HepG2 (cell line): ENCODE data around the gene FAM193A. TPM values are rescaled to one million over a fixed set of nuclear protein-coding genes. Genes with fewer than 3 reads are reported as not detected.

Source experiments
- ATAC-seq: fragments of 200-7000 bp; cut with Tn5 transposase; 3 replicates; pipeline ENCODE4 v1.9.1; 2020; ENCODE audit warnings: mild to moderate bottlenecking, moderate library complexity
- BruUV-seq: library from RNA; stranded (reverse); fragments of 400-500 nt; replicated peaks from 2 replicates; lab custom pipeline; 2021; lab: Mats Ljungman, UMichigan
- CTCF ChIA-PET: fragments of 300-600 bp; formaldehyde crosslinking; extraction: SDS; loops from one replicate; lab custom pipeline; 2021; ENCODE audit warnings: low total read pairs, inconsistent platforms, low intra/inter-chr PET ratio; lab: Yijun Ruan, JAX
- POLR2A ChIA-PET: fragments of 350-600 bp; sonication (Branson Sonifier 250); formaldehyde crosslinking; loops from one replicate; lab custom pipeline; 2020; ENCODE audit warnings: antibody characterized with exemption, inconsistent platforms; lab: Yijun Ruan, JAX
- DNase-seq: peaks from one replicate; pipeline ENCODE4 v3.0.0-alpha.2; 2015; ENCODE audit warnings: low spot score
- FAIRE-seq: peaks from 3 replicates; lab custom pipeline; 2011; peaks lifted over from hg19 to GRCh38; lab: Jason Lieb, UNC
- H2AFZ ChIP-seq: one replicate; pipeline ENCODE4 v1.6.1; 2011; ENCODE audit warnings: low read length, inconsistent platforms
- H3K27ac ChIP-seq: fragments of 300-600 bp; 3 replicates; pipeline ENCODE4 v1.8.0; 2011; ENCODE audit warnings: mixed run types, mild to moderate bottlenecking, mixed read lengths, low read length, inconsistent platforms; ENCODE audit not compliant: insufficient read depth; ENCODE audit errors: extremely low read length
- H3K27me3 ChIP-seq, 2 experiments: fragments of 200-600 bp in 1 of 2; 2 replicates in 1 of 2; 3 replicates in 1 of 2; pipeline versions ENCODE4 v1.6.0 to v1.8.0; 2011; ENCODE audit warnings: low read length in 2 of 2, mild to moderate bottlenecking in 2 of 2, moderate library complexity in 2 of 2, inconsistent platforms in 1 of 2; ENCODE audit not compliant: insufficient read depth in 2 of 2, control insufficient read depth in 1 of 2
- H3K36me3 ChIP-seq, 2 experiments: fragments of 200-600 bp in 1 of 2; replicated peaks in 1 of 2; 2 replicates in 1 of 2; 3 replicates in 1 of 2; pipeline versions ENCODE4 v1.5.1 to v1.8.0; 2011; ENCODE audit warnings: low read length in 2 of 2, inconsistent platforms in 1 of 2; ENCODE audit not compliant: insufficient read depth in 2 of 2, control insufficient read depth in 1 of 2
- H3K4me1 ChIP-seq: 2 replicates; pipeline ENCODE4 v1.5.1; 2012; ENCODE audit warnings: low read length, inconsistent platforms; ENCODE audit not compliant: insufficient read depth
- H3K4me2 ChIP-seq: 2 replicates; pipeline ENCODE4 v1.6.0; 2011; ENCODE audit warnings: low read depth, low read length, inconsistent platforms
- H3K4me3 ChIP-seq, 3 experiments: fragments of 200-600 bp in 1 of 3; sonication (generic), shearing (Covaris generic) in 1 of 3; replicated peaks in 1 of 3; 2 replicates each; pipeline ENCODE4 v1.5.1; 2011 to 2016; ENCODE audit warnings: low read length in 3 of 3, inconsistent platforms in 2 of 3, low read depth in 2 of 3, mild to moderate bottlenecking in 2 of 3, control low read depth in 1 of 3, mixed read lengths in 1 of 3; ENCODE audit not compliant: insufficient read depth in 1 of 3
- H3K79me2 ChIP-seq: one replicate; pipeline ENCODE4 v1.6.1; 2011; ENCODE audit warnings: low read length, inconsistent platforms; ENCODE audit not compliant: insufficient read depth
- H3K9ac ChIP-seq: 2 replicates; pipeline ENCODE4 v1.6.0; 2011; ENCODE audit warnings: mild to moderate bottlenecking, low read depth, low read length, inconsistent platforms; ENCODE audit not compliant: insufficient read depth
- H3K9me3 ChIP-seq: 2 replicates; pipeline ENCODE4 v1.5.1; 2012; ENCODE audit warnings: mild to moderate bottlenecking, low read length
- H4K20me1 ChIP-seq: 2 replicates; pipeline ENCODE4 v1.6.0; 2011; ENCODE audit warnings: inconsistent platforms, mild to moderate bottlenecking, low read length, moderate library complexity; ENCODE audit not compliant: insufficient read depth
- BCLAF1 ChIP-seq: fragments of 450-650 bp; IDR thresholded peaks from 2 replicates; pipeline ENCODE4 v1.6.1; 2017; ENCODE audit warnings: mild to moderate bottlenecking
- NBN ChIP-seq: fragments of 450-650 bp; conservative IDR thresholded peaks from 2 replicates; pipeline ENCODE4 v1.6.1; 2017
- NCOA5 ChIP-seq: sonication (generic); formaldehyde crosslinking; IDR thresholded peaks from 2 replicates; pipeline ENCODE4 v1.4.0; 2020; ENCODE audit warnings: missing genetic modification reagents
- ZNF101 ChIP-seq: sonication (generic); formaldehyde crosslinking; IDR thresholded peaks from 2 replicates; pipeline ENCODE4 v1.4.0; 2020; ENCODE audit warnings: mild to moderate bottlenecking, low read depth, missing genetic modification reagents, borderline replicate concordance
- ZNF329 ChIP-seq: sonication (generic); formaldehyde crosslinking; IDR thresholded peaks from 2 replicates; pipeline ENCODE4 v1.9.0; 2021; ENCODE audit warnings: low read depth, mild to moderate bottlenecking, missing genetic modification reagents
- WGBS: methylation state at CpG from one replicate; pipeline ENCODE4 v1.1.6; 2017; ENCODE audit warnings: low lambda C conversion rate; 5-methylcytosine and 5-hydroxymethylcytosine counted together
- in situ Hi-C: cut with HindIII; loops from 2 replicates; pipeline ENCODE4 v1.10.0; 2017; ENCODE audit warnings: low pct_unique_long_range_greater_than_20kb; ENCODE audit not compliant: extremely low pct_ligation_motif_present
- intact Hi-C: fragments of 100-400 bp; cut with micrococcal nuclease; formaldehyde crosslinking; loops from one replicate; pipeline ENCODE4 v1.10.0; 2022; ENCODE audit not compliant: unreplicated experiment
- polyA plus RNA-seq, 8 experiments: library from polyadenylated mRNA; depleted of rRNA in 3 of 8; stranded (reverse) in 7 of 8; unstranded in 1 of 8; fragments of >200 nt; fragmentation: Illumina TruSeq in 4 of 8; extraction: Trizol in 4 of 8; gene quantifications; 2 replicates each; pipeline versions ENCODE4 v1.2.1 to v1.2.3, GENCODE V29; 2011 to 2016; ENCODE audit warnings: low read depth in 4 of 8, missing spikeins in 1 of 8, mixed read lengths in 1 of 8; ENCODE audit not compliant: insufficient read depth in 1 of 8
- total RNA-seq, 5 experiments: library from RNA; depleted of rRNA; stranded (reverse); fragments of >200 nt; fragmentation: Illumina TruSeq; extraction: Trizol; gene quantifications; 2 replicates each; pipeline ENCODE4 v1.2.3, GENCODE V29; 2016; ENCODE audit warnings: low read depth in 1 of 5
- TF ChIP-seq, protein P1 (sequence below): sonication (generic); formaldehyde crosslinking; conservative IDR thresholded peaks from 2 replicates; pipeline ENCODE4 v1.4.0; 2020; ENCODE audit warnings: missing genetic modification reagents

Gene FAM193A
- total and polyA plus RNA-seq, 2 of the 13 experiments (the other 11 are each of a cell fraction or from before 2014, with no cell fraction given), result 5.7 to 8.7 TPM

DNA sequence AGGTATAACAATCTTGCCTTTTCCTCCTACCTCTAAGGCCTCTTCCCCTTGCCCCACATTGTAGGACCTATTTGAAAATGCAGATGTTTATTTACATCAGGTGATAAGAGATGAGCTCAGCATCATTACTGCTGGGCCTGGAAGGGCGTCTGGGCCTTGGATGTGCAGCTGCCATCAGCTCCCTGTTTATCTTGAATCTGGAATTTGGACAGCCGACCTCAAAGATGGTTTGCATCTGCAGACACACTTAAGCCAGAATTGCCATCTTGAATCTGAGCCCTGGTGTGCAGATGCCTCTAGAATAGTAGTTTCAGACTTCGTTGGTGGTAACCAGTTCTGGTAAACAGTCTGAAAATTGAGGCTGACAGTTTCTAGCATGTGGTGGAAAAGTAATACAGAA is 59.0 kb downstream of the FAM193A start:
- ATAC-seq, result no peak
- no peak overlapping the region for H3K27ac ChIP-seq
- ChIA-PET CTCF (no interaction called here), POLR2A (no interaction called here)
- peaks cover 69% of the 10 kb centered on the region for H3K4me1 ChIP-seq
- no peak overlapping the region for H3K4me3 ChIP-seq
- intact Hi-C loops, result loop anchor here (10.0 kb wide), 1 partner anchor 51 kb away; no protein-coding TSS in a partner anchor
- H4K20me1 ChIP-seq, result peaks cover 73% of the 10 kb centered on the region
- no peak for FAIRE-seq
- DNase-seq, result no peak
- H3K4me2 ChIP-seq, result no peak overlapping the region
- H3K27me3 ChIP-seq, result no peaks in the 10 kb centered on the region
- no TSS peak for BruUV-seq
- WGBS, result 78% methylated on average over 3 of the region's 3 CpGs
- in situ Hi-C loops, result no loop called here
- H3K9me3 ChIP-seq, result no peaks in the 10 kb centered on the region
- no peak overlapping the region for H3K9ac ChIP-seq
- H3K79me2 ChIP-seq, result peaks cover 95% of the 10 kb centered on the region
- TF ChIP-seq BCLAF1 (no peak), NCOA5 (CRISPR knock-in tag) (no peak), NBN (no peak), ZNF101 (CRISPR knock-in tag) (no peak), ZNF329 (CRISPR knock-in tag) (no peak)
- TF ChIP-seq, protein P1, sequence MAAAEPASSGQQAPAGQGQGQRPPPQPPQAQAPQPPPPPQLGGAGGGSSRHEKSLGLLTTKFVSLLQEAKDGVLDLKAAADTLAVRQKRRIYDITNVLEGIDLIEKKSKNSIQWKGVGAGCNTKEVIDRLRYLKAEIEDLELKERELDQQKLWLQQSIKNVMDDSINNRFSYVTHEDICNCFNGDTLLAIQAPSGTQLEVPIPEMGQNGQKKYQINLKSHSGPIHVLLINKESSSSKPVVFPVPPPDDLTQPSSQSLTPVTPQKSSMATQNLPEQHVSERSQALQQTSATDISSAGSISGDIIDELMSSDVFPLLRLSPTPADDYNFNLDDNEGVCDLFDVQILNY (CRISPR knock-in tag), result no peak
- H2AFZ ChIP-seq, result no peak overlapping the region
- H3K36me3 ChIP-seq, result peaks cover 8 to 29% of the 10 kb centered on the region in 2 experiments; a peak in 4 of 5 replicates
